ENCODE data around the gene RBM5. TPM values are rescaled to one million over a fixed set of nuclear protein-coding genes. Genes with fewer than 3 reads are reported as not detected.

RBM5 gene
- total RNA-seq, 1 experiment from 2014 or later, result 89.1 TPM

DNA sequence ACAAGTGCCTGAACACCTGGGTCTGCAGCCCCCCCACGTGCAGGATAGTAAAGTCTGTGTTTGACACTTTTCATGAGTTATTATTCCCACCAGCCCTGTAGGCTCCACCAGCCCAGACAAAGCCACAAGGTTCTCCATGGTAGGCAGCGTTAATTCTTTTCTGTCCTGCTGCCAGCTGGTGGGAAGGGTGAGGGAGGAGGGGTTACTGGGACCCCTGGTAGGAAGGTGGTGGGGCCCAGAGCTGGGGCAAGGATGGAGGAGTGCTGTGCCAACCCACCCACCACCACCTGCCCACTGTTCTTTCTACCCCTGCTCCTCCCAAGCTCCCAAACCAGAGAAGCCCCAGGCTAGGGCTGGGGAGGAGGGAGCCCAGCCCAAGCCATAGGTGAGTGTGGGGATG, 45.6 kb downstream of the RBM5 start (continued):
- TF ChIP-seq, protein P1, sequence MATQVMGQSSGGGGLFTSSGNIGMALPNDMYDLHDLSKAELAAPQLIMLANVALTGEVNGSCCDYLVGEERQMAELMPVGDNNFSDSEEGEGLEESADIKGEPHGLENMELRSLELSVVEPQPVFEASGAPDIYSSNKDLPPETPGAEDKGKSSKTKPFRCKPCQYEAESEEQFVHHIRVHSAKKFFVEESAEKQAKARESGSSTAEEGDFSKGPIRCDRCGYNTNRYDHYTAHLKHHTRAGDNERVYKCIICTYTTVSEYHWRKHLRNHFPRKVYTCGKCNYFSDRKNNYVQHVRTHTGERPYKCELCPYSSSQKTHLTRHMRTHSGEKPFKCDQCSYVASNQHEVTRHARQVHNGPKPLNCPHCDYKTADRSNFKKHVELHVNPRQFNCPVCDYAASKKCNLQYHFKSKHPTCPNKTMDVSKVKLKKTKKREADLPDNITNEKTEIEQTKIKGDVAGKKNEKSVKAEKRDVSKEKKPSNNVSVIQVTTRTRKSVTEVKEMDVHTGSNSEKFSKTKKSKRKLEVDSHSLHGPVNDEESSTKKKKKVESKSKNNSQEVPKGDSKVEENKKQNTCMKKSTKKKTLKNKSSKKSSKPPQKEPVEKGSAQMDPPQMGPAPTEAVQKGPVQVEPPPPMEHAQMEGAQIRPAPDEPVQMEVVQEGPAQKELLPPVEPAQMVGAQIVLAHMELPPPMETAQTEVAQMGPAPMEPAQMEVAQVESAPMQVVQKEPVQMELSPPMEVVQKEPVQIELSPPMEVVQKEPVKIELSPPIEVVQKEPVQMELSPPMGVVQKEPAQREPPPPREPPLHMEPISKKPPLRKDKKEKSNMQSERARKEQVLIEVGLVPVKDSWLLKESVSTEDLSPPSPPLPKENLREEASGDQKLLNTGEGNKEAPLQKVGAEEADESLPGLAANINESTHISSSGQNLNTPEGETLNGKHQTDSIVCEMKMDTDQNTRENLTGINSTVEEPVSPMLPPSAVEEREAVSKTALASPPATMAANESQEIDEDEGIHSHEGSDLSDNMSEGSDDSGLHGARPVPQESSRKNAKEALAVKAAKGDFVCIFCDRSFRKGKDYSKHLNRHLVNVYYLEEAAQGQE (IDR thresholded peaks at IDR 0.05; ENCODE audit: low read depth), result no peak

DNA sequence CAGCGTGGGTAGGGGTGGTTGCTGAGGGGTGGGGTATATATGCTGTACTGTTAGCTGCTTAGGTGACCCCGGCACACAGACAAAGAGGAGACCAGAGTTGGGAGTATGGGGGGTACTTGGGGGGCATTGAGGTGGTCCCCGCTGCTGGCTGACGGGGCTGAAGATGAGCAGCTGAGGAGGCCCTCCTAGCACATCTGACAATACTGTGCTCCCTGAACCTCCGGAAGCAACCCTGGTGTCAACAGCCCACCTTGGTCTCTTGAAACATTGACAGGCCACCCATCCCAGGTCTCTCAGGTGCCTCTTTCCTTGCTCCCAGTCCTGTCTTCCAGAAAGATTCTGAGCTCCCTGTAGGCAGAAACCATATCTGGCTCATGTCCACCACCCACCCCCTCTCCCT, 47.2 kb downstream of the RBM5 start:
- Histone ChIP-seq H3K4me1 (ENCODE audit: control insufficient read depth in 1 of 2, insufficient read depth in 2 of 2, low read length in 2 of 2) (no peaks in the 10 kb centered on the region), H3K36me3 (ENCODE audit: control insufficient read depth in 1 of 2, insufficient read depth in 2 of 2, low read length in 2 of 2) (no peaks in the 10 kb centered on the region), H3K9ac (ENCODE audit: low read length) (no peak overlapping the region), H3K9me3 (ENCODE audit: control insufficient read depth in 1 of 2, insufficient read depth in 1 of 2, low read depth in 1 of 2, low read length in 2 of 2) (no peaks in the 10 kb centered on the region), H3K9me2 (ENCODE audit: insufficient read depth) (no peaks in the 10 kb centered on the region), H4K20me1 (ENCODE audit: insufficient read depth) (no peaks in the 10 kb centered on the region), H3K27ac (ENCODE audit: low read depth, low read length) (no peak overlapping the region), H3K27me3 (ENCODE audit: insufficient read depth, low read length) (no peaks in the 10 kb centered on the region), H2AFZ (ENCODE audit: low read depth, low read length, poor library complexity, severe bottlenecking) (no peak overlapping the region), H3K4me3 (replicated peaks in 1 of 2; ENCODE audit: low read depth in 1 of 2, low read length in 2 of 2) (no peak overlapping the region), H3K79me2 (ENCODE audit: insufficient read depth, low read length) (no peaks in the 10 kb centered on the region), H3K4me2 (ENCODE audit: low read length) (no peak overlapping the region)
- ChIA-PET RAD21 (ENCODE audit: low non-redundant PET in 1 of 2, low total read pairs in 2 of 2, uncharacterized antibody in 2 of 2, unreplicated experiment in 2 of 2) (no interaction called here), POLR2A (no interaction called here), CTCF (no interaction called here)
- intact Hi-C loops (cut with micrococcal nuclease), result no loop called here
- no peak for ATAC-seq
- DNase-seq (ENCODE audit: low read depth, low spot score), result no peak
- BruUV-seq (replicated peaks), result no TSS peak
- TF ChIP-seq ELF1 (IDR thresholded peaks at IDR 0.05; ENCODE audit: borderline replicate concordance, low read depth) (no peak), SRF (IDR thresholded peaks at IDR 0.05; ENCODE audit: low read depth) (no peak), RAD21 (IDR thresholded peaks at IDR 0.05; ENCODE audit: low read depth) (no peak), CBX3 (IDR thresholded peaks at IDR 0.05; ENCODE audit: low read depth) (no peak), POLR2A (IDR thresholded peaks at IDR 0.05; ENCODE audit: borderline replicate concordance, extremely low read depth, insufficient read depth, insufficient read length) (no peak), SIN3A (IDR thresholded peaks at IDR 0.05; ENCODE audit: low read depth) (no peak), ZFX (IDR thresholded peaks at IDR 0.05) (no peak), FOSL1 (IDR thresholded peaks at IDR 0.05; ENCODE audit: low read depth) (no peak)
- TF ChIP-seq, protein P2, sequence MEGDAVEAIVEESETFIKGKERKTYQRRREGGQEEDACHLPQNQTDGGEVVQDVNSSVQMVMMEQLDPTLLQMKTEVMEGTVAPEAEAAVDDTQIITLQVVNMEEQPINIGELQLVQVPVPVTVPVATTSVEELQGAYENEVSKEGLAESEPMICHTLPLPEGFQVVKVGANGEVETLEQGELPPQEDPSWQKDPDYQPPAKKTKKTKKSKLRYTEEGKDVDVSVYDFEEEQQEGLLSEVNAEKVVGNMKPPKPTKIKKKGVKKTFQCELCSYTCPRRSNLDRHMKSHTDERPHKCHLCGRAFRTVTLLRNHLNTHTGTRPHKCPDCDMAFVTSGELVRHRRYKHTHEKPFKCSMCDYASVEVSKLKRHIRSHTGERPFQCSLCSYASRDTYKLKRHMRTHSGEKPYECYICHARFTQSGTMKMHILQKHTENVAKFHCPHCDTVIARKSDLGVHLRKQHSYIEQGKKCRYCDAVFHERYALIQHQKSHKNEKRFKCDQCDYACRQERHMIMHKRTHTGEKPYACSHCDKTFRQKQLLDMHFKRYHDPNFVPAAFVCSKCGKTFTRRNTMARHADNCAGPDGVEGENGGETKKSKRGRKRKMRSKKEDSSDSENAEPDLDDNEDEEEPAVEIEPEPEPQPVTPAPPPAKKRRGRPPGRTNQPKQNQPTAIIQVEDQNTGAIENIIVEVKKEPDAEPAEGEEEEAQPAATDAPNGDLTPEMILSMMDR (IDR thresholded peaks at IDR 0.05 in 2 of 3, conservative IDR thresholded peaks at IDR 0.05 in 1 of 3; ENCODE audit: borderline replicate concordance in 1 of 3, insufficient read depth in 1 of 3, low read depth in 2 of 3, low read length in 2 of 3), result no peak
- TF ChIP-seq, protein P3, sequence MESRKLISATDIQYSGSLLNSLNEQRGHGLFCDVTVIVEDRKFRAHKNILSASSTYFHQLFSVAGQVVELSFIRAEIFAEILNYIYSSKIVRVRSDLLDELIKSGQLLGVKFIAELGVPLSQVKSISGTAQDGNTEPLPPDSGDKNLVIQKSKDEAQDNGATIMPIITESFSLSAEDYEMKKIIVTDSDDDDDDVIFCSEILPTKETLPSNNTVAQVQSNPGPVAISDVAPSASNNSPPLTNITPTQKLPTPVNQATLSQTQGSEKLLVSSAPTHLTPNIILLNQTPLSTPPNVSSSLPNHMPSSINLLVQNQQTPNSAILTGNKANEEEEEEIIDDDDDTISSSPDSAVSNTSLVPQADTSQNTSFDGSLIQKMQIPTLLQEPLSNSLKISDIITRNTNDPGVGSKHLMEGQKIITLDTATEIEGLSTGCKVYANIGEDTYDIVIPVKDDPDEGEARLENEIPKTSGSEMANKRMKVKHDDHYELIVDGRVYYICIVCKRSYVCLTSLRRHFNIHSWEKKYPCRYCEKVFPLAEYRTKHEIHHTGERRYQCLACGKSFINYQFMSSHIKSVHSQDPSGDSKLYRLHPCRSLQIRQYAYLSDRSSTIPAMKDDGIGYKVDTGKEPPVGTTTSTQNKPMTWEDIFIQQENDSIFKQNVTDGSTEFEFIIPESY (IDR thresholded peaks at IDR 0.05; ENCODE audit: extremely low read depth, insufficient replicate concordance, low read length), result no peak
